Endodermal cell (in vitro differentiated cells): ENCODE measurements around the gene TAF4B. TPM values are rescaled to one million over a fixed set of nuclear protein-coding genes. Genes with fewer than 3 reads are reported as not detected.
"Not testable (repeated sequence)": the region's sequence is repeated elsewhere in the genome, so short reads cannot be mapped to it uniquely, and the experiment has no call there.

Experiments
- DNase-seq: peaks from one replicate; pipeline ENCODE4 v3.0.0-alpha.2; 2017
- H3K27ac ChIP-seq: 2 replicates; pipeline ENCODE4 v1.5.1; 2013; ENCODE audit warnings: mild to moderate bottlenecking, low read depth, low read length, moderate library complexity
- H3K27me3 ChIP-seq: 2 replicates; pipeline ENCODE4 v1.6.1; 2013; ENCODE audit warnings: mild to moderate bottlenecking, low read length, moderate library complexity; ENCODE audit not compliant: insufficient read depth, control insufficient read depth, poor library complexity, severe bottlenecking
- H3K36me3 ChIP-seq: 2 replicates; pipeline ENCODE4 v1.7.0; 2013; ENCODE audit warnings: mild to moderate bottlenecking, low read length, moderate library complexity; ENCODE audit not compliant: control insufficient read depth, insufficient read depth
- H3K4me1 ChIP-seq: one replicate; pipeline ENCODE4 v1.7.0; 2013; ENCODE audit warnings: low read length; ENCODE audit not compliant: control insufficient read depth, insufficient read depth
- H3K4me3 ChIP-seq: 2 replicates; pipeline ENCODE4 v1.5.1; 2013; ENCODE audit warnings: mild to moderate bottlenecking, low read length, moderate library complexity
- H3K9ac ChIP-seq: 2 replicates; pipeline ENCODE4 v1.6.1; 2013; ENCODE audit warnings: mild to moderate bottlenecking, low read length, moderate library complexity; ENCODE audit not compliant: poor library complexity, severe bottlenecking; ENCODE audit errors: extremely low read depth
- H3K9me3 ChIP-seq: 2 replicates; pipeline ENCODE4 v1.6.1; 2013; ENCODE audit warnings: mild to moderate bottlenecking, low read length, moderate library complexity; ENCODE audit not compliant: control insufficient read depth
- H3K27ac Mint-ChIP-seq: 2 replicates; pipeline ENCODE4 v1.8.0; 2020; ENCODE audit warnings: mixed read lengths
- H3K27me3 Mint-ChIP-seq: 2 replicates; pipeline ENCODE4 v1.8.0; 2021; ENCODE audit warnings: mild to moderate bottlenecking, mixed read lengths; ENCODE audit not compliant: insufficient read depth
- H3K36me3 Mint-ChIP-seq: 2 replicates; pipeline ENCODE4 v1.8.0; 2020; ENCODE audit warnings: low read depth, mixed read lengths
- H3K4me1 Mint-ChIP-seq: 2 replicates; pipeline ENCODE4 v1.8.0; 2020; ENCODE audit warnings: mixed read lengths
- H3K4me3 Mint-ChIP-seq: 2 replicates; pipeline ENCODE4 v1.8.0; 2020; ENCODE audit warnings: mild to moderate bottlenecking, moderate library complexity, mixed read lengths
- H3K9me3 Mint-ChIP-seq: 2 replicates; pipeline ENCODE4 v1.8.0; 2020; ENCODE audit warnings: mild to moderate bottlenecking, mixed read lengths
- CTCF ChIP-seq: fragments of 200-600 bp; sonication (generic); conservative IDR thresholded peaks from 2 replicates; pipeline ENCODE4 v1.5.0; 2021; ENCODE audit warnings: antibody characterized with exemption, mild to moderate bottlenecking
- WGBS, 2 experiments: methylation state at CpG; one replicate each; pipeline versions ENCODE4 v1.1.5 to v1.1.7; 2013; ENCODE audit warnings: missing lambda C conversion rate in 2 of 2, mixed read lengths in 1 of 2; ENCODE audit not compliant: insufficient coverage in 1 of 2, insufficient read length in 1 of 2; 5-methylcytosine and 5-hydroxymethylcytosine counted together
- total RNA-seq, 2 donors: library from RNA; stranded (reverse); fragmentation: NEBNext Ultra II Directional in 1 of 2; extraction: Animal tissue kit (Norgen Biotek cat#: 25700) in 1 of 2; gene quantifications; 2 replicates in 1 of 2; 3 replicates in 1 of 2; pipeline ENCODE4 v1.2.1, GENCODE V29; 2021

Gene TAF4B
- total RNA-seq, 2 donors from 2014 or later, result 6.9 to 7.7 TPM

GRCh38 chr18:26192233-26192632, 34.0 kb upstream of the TAF4B start:
- no peaks in the 10 kb centered on the region for H3K27me3 ChIP-seq
- Mint-ChIP-seq H3K4me3 (no peak overlapping the region), H3K9me3 (no peaks in the 10 kb centered on the region), H3K4me1 (no peaks in the 10 kb centered on the region), H3K27me3 (no peaks in the 10 kb centered on the region), H3K36me3 (no peaks in the 10 kb centered on the region), H3K27ac (no peak overlapping the region)
- H3K27ac ChIP-seq, result no peak overlapping the region
- no peaks in the 10 kb centered on the region for H3K36me3 ChIP-seq
- WGBS, 2 experiments, result no CpG with 5 or more reads among the region's 1 CpG
- H3K4me1 ChIP-seq, result no peaks in the 10 kb centered on the region
- H3K9me3 ChIP-seq, result no peaks in the 10 kb centered on the region
- no peak overlapping the region for H3K4me3 ChIP-seq
- no peak for DNase-seq
- H3K9ac ChIP-seq, result no peak overlapping the region
- peak; percentile 44 for TF ChIP-seq CTCF

- 88 to 94% methylated on average over 1 to 3 of the region's 3 CpGs for WGBS, 2 experiments
- no peaks in the 10 kb centered on the region for H3K4me1 ChIP-seq
- no peak for DNase-seq
- Mint-ChIP-seq H3K4me3 (no peak overlapping the region), H3K36me3 (no peaks in the 10 kb centered on the region), H3K4me1 (no peaks in the 10 kb centered on the region), H3K27me3 (no peaks in the 10 kb centered on the region), H3K9me3 (peaks cover 3% of the 10 kb centered on the region), H3K27ac (no peak overlapping the region)
- no peak overlapping the region for H3K4me3 ChIP-seq
- TF ChIP-seq CTCF, result no peak
- H3K27me3 ChIP-seq, result no peaks in the 10 kb centered on the region
- no peaks in the 10 kb centered on the region for H3K36me3 ChIP-seq
- H3K27ac ChIP-seq, result no peak overlapping the region
- H3K9me3 ChIP-seq, result no peaks in the 10 kb centered on the region
- H3K9ac ChIP-seq, result no peak overlapping the region
These were observed 29.6 kb upstream of the TAF4B start for GRCh38 chr18:26196605-26197004.

- H3K36me3 Mint-ChIP-seq, H3K4me1 ChIP-seq, H3K27ac Mint-ChIP-seq, H3K9me3 Mint-ChIP-seq, H3K36me3 ChIP-seq, H3K27me3 Mint-ChIP-seq, H3K4me3 Mint-ChIP-seq, H3K9ac ChIP-seq, H3K4me3 ChIP-seq, H3K9me3 ChIP-seq, H3K4me1 Mint-ChIP-seq, DNase-seq, H3K27me3 ChIP-seq, H3K27ac ChIP-seq: not testable (repeated sequence)
- WGBS, 2 experiments, result 85 to 100% methylated on average over 5 to 8 of the region's 9 CpGs
These were observed 24.2 kb upstream of the TAF4B start for GRCh38 chr18:26202001-26202400.

- no peaks in the 10 kb centered on the region for H3K36me3 Mint-ChIP-seq
- no peak overlapping the region for H3K4me3 Mint-ChIP-seq
- no peaks in the 10 kb centered on the region for H3K4me1 Mint-ChIP-seq
- H3K4me3 ChIP-seq, result no peak overlapping the region
- H3K36me3 ChIP-seq, result no peaks in the 10 kb centered on the region
- no peaks in the 10 kb centered on the region for H3K4me1 ChIP-seq
- no peaks in the 10 kb centered on the region for H3K27me3 ChIP-seq
- peaks cover 2% of the 10 kb centered on the region for H3K27me3 Mint-ChIP-seq
- H3K27ac Mint-ChIP-seq, result no peak overlapping the region
- H3K27ac ChIP-seq, result no peak overlapping the region
- no peak for TF ChIP-seq CTCF
- DNase-seq, result no peak
- no peak overlapping the region for H3K9ac ChIP-seq
- H3K9me3 Mint-ChIP-seq, result peaks cover 4% of the 10 kb centered on the region
- no peaks in the 10 kb centered on the region for H3K9me3 ChIP-seq
- 100% methylated on average over 1 of the region's 1 CpG; no CpG with 5 or more reads in 1 of the 2 experiments for WGBS, 2 experiments
These were observed 20.9 kb upstream of the TAF4B start for GRCh38 chr18:26205318-26205717.
